Fibroblast of skin of right biceps (primary cell): ENCODE measurements around the gene ARAP1.

Experiments used
- DNase-seq: peaks from one replicate; pipeline ENCODE4 v3.0.0-alpha.2; 2013

The ARAP1 gene

GRCh38 chr11:72741849-72742512, 10.2 kb downstream of the ARAP1 start:
- DNase-seq, result no peak

- no peak for DNase-seq
Measured at GRCh38 chr11:72741429-72741833, 10.8 kb downstream of the ARAP1 start.

- no peak for DNase-seq
Measured at GRCh38 chr11:72740562-72741428, 11.4 kb downstream of the ARAP1 start.

GRCh38 chr11:72740060-72740424, 12.2 kb downstream of the ARAP1 start:
- no peak for DNase-seq

GRCh38 chr11:72739240-72740059, 12.8 kb downstream of the ARAP1 start:
- no peak for DNase-seq

GRCh38 chr11:72738199-72739141, 13.7 kb downstream of the ARAP1 start:
- DNase-seq, result peak; percentile 33

GRCh38 chr11:72737336-72737735, 14.9 kb downstream of the ARAP1 start:
- no peak for DNase-seq

- peak; percentile 73 for DNase-seq
Measured at GRCh38 chr11:72736452-72737069, 15.6 kb downstream of the ARAP1 start.

GRCh38 chr11:72735495-72736027, 16.6 kb downstream of the ARAP1 start:
- peak; percentile 51 for DNase-seq

- no peak for DNase-seq
Measured at GRCh38 chr11:72732329-72732728, 19.9 kb downstream of the ARAP1 start.

- no peak for DNase-seq
Measured at GRCh38 chr11:72730737-72731136, 21.5 kb downstream of the ARAP1 start.

- no peak for DNase-seq
Measured at GRCh38 chr11:72730243-72730642, 22.0 kb downstream of the ARAP1 start.

- DNase-seq, result no peak
Measured at GRCh38 chr11:72727521-72727920, 24.7 kb downstream of the ARAP1 start.

- no peak for DNase-seq
Measured at GRCh38 chr11:72726266-72727220, 25.7 kb downstream of the ARAP1 start.

- DNase-seq, result no peak
Measured at GRCh38 chr11:72725724-72726028, 26.5 kb downstream of the ARAP1 start.

- DNase-seq, result peak; percentile 78
Measured at GRCh38 chr11:72724851-72725723, 27.1 kb downstream of the ARAP1 start.

- no peak for DNase-seq
Measured at GRCh38 chr11:72724021-72724551, 28.1 kb downstream of the ARAP1 start.

- DNase-seq, result no peak
Measured at GRCh38 chr11:72723508-72723907, 28.7 kb downstream of the ARAP1 start.
